Astrocyte of the spinal cord (primary cell): ENCODE results near the gene PHC2.
"Not testable (repeated sequence)": the region's sequence is repeated elsewhere in the genome, so short reads cannot be mapped to it uniquely, and the experiment has no call there.

Experiments used
- DNase-seq: peaks from one replicate; pipeline ENCODE4 v3.0.0; 2011; ENCODE audit warnings: low read depth, low spot score
- H3K4me3 ChIP-seq: 2 replicates; pipeline ENCODE4 v1.5.1; 2011; ENCODE audit warnings: low read depth, mild to moderate bottlenecking, low read length, moderate library complexity
- CTCF ChIP-seq: IDR thresholded peaks from 2 replicates; pipeline ENCODE4 v1.5.1; 2012; ENCODE audit warnings: low read depth, mild to moderate bottlenecking, low read length, inconsistent platforms
- in situ Hi-C: cut with HindIII; loops from 2 replicates; pipeline ENCODE4 v1.10.0; 2017; ENCODE audit warnings: low sequenced_read_pairs

PHC2 gene

DNA sequence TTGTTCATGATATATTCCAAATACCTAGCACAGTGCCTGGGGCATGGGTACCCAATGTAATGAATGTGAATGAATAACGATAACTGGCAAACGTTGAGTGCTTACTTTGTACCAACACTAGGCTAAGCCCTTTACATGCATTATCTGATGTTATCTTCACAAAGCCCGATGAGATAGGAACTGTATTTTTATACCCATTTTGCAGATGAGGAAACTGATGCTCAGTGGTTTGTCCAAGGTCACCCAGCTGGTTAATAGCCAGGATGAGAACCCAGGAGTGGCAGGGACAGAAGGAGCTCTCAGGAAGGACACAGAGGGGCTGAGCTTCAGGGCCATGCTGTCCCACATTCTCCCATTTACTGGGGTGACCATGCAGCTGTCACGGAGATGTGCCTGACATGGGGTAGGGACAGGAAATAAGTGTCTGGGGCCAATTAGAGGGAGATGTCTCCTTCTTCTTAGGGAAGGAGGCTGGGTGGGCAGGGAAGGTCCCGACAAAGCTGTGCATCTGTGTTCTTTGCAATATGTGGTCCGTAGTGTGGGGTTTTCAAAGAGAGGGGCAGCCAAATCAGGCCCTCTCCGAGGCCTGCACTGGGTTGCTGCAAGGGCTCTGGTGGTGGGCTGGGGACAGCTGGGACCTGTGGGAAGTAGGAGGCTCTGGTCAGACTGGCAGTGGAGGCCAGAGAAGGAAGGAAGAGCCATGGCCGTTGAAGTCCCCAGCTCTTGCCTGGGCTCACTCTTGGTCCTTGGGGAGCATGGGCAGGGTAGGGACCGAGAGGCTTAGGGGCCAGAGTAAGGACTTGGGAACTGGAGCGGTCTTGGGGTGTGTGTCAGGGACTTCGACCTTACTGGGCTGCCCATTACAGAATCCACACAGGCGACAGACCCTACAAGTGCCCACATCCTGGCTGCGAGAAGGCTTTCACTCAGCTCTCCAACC lies 136.6 kb downstream of the PHC2 start:
- TF ChIP-seq CTCF, result no peak
- DNase-seq, result no peak
- in situ Hi-C loops, result no loop called here
- no peak overlapping the region for H3K4me3 ChIP-seq

GRCh38 chr1:33292726-33293340 lies 138.1 kb downstream of the PHC2 start:
- no peak for TF ChIP-seq CTCF
- H3K4me3 ChIP-seq, result no peak overlapping the region
- in situ Hi-C loops, result no loop called here
- no peak for DNase-seq

- DNase-seq, in situ Hi-C loops, H3K4me3 ChIP-seq: not testable (repeated sequence)
These were observed 140.3 kb downstream of the PHC2 start for GRCh38 chr1:33290615-33291014.

DNA sequence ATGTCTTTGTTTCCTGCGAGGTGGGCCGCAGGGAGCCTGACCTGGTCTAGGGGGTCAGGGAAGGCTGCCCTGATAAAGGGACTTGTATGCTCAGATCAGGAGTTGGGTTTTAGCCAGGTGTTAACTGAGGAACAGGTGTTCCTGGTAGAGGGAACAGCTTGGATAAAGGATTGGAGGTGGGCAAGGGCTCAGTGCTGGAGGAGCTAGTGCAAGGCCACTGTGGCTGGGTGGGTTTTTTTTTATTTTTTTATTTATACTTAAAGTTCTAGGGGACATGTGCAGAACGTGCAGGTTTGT lies 141.1 kb downstream of the PHC2 start:
- in situ Hi-C loops, result no loop called here
- DNase-seq, result no peak
- H3K4me3 ChIP-seq, result no peak overlapping the region
- no peak for TF ChIP-seq CTCF

GRCh38 chr1:33288976-33289857 lies 141.7 kb downstream of the PHC2 start:
- TF ChIP-seq CTCF, result no peak
- no peak for DNase-seq
- in situ Hi-C loops, result no loop called here
- H3K4me3 ChIP-seq, result no peak overlapping the region

DNA sequence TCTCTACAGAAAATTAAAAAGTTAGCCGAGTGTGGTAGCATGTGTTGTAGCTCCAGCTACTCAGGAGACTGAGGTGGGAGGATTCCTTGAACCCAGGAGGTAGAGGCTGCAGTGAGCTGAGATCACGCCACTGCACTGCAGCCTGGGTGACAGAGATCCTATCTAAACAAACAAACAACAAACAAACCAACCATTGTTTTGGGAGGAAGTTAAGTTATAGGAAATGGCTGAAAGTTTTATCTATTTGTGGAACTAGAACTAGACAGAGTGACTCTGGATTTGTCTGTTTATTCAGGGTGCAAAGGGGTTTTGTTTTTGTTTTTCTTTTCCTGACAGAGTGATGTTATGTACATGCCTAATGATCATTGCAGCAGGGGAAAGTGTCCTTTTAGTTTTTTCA lies 143.6 kb downstream of the PHC2 start:
- H3K4me3 ChIP-seq, result no peak overlapping the region
- in situ Hi-C loops, result no loop called here
- no peak for DNase-seq
- TF ChIP-seq CTCF, result no peak
